ENCODE results near the gene IFI27L2. TPM values are rescaled to one million over a fixed set of nuclear protein-coding genes. Genes with fewer than 3 reads are reported as not detected.

Gene IFI27L2
- total RNA-seq, 1 experiment from 2014 or later = 12.4 TPM

DNA sequence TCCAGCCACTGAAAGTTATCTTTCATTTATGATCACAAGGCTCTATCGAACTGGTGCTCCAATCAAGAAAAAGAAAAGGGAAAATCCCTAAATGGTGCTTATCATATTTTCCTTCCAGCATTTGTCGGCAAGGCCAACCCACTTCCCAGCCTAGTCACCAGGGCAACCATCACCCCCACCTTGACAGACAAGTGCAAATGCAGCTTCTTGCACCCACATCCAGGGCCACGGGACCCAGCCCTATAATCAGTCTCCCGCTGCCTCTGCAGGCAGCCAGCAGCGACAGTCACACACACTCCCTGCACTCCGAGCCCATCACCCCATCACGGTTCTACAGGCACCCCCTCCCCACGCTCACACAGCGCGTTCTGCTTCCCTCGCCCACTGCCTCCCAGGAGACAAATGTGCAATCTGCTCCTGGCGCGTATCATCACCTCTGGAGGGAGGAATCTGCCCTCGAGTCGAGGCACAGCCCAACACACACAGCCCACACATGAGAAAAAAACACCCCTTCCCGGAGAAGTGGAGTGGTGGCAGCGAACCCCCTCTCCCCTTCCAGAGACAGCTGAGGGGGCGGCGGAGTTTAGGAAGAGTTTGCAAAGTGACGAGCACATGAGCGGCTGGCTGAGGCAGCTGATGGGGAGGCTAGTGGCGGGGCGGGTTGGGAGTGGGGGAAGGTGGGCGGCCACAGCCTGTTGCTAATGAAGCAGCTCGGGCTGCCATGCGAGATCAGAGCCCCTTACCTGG, 35.5 kb upstream of the IFI27L2 start:
- H3K4me3 ChIP-seq (ENCODE audit: low read depth, low read length, poor library complexity, severe bottlenecking) = no peak overlapping the region
- peaks cover 5% of the 10 kb centered on the region for H3K4me1 ChIP-seq (ENCODE audit: insufficient read depth, low read length, poor library complexity, severe bottlenecking)
- intact Hi-C loops (cut with micrococcal nuclease; ENCODE audit: unreplicated experiment) = no loop called here
- POLR2A ChIA-PET (ENCODE audit: low non-redundant PET) = no interaction called here
- H3K36me3 ChIP-seq (ENCODE audit: insufficient read depth, low read length, poor library complexity, severe bottlenecking) = no peaks in the 10 kb centered on the region
- no peaks in the 10 kb centered on the region for H3K27me3 ChIP-seq (replicated peaks; ENCODE audit: insufficient read depth, low read depth, low read length, poor library complexity)
- H3K9me3 ChIP-seq (ENCODE audit: low read depth, low read length, poor library complexity, severe bottlenecking) = no peaks in the 10 kb centered on the region
- no TSS peak for BruUV-seq (replicated peaks)
- CTCF ChIA-PET = no interaction called here
- DNase-seq (ENCODE audit: low spot score) = no peak
- TF ChIP-seq EZH2 (IDR thresholded peaks at IDR 0.05; ENCODE audit: borderline replicate concordance, low read depth, low read length, poor library complexity, severe bottlenecking) = no peak
- no peak for TF ChIP-seq CTCF (conservative IDR thresholded peaks at IDR 0.05; ENCODE audit: low read depth, low read length)
- H3K27ac ChIP-seq (ENCODE audit: low read depth, low read length, poor library complexity, severe bottlenecking) = no peak overlapping the region

DNA sequence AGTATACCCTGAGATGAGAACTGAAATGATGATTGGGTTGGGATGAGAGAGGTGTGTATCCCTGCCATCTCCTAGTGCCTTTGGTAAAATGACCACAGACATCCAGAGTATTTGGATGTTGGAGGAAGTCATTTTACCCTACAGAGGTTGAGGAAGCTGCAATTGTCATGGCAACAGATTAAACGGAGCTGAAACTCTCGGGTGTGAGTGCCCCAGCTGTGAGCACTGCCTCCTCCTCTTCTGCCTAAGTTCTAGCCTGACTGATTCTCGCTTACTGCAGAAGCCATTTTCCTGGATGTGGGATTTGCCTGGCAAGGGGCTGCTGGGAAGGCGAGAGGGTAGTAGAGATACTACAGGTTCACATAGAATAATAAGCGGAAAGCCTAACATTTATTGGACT, 34.4 kb upstream of the IFI27L2 start:
- H3K27me3 ChIP-seq (replicated peaks; ENCODE audit: insufficient read depth, low read depth, low read length, poor library complexity) = no peaks in the 10 kb centered on the region
- POLR2A ChIA-PET (ENCODE audit: low non-redundant PET) = no interaction called here
- intact Hi-C loops (cut with micrococcal nuclease; ENCODE audit: unreplicated experiment) = no loop called here
- H3K4me1 ChIP-seq (ENCODE audit: insufficient read depth, low read length, poor library complexity, severe bottlenecking) = peaks cover 5% of the 10 kb centered on the region
- no peaks in the 10 kb centered on the region for H3K9me3 ChIP-seq (ENCODE audit: low read depth, low read length, poor library complexity, severe bottlenecking)
- TF ChIP-seq EZH2 (IDR thresholded peaks at IDR 0.05; ENCODE audit: borderline replicate concordance, low read depth, low read length, poor library complexity, severe bottlenecking) (no peak), CTCF (conservative IDR thresholded peaks at IDR 0.05; ENCODE audit: low read depth, low read length) (no peak)
- H3K4me3 ChIP-seq (ENCODE audit: low read depth, low read length, poor library complexity, severe bottlenecking) = no peak overlapping the region
- no peak for DNase-seq (ENCODE audit: low spot score)
- BruUV-seq (replicated peaks) = no TSS peak
- no peaks in the 10 kb centered on the region for H3K36me3 ChIP-seq (ENCODE audit: insufficient read depth, low read length, poor library complexity, severe bottlenecking)
- CTCF ChIA-PET = no interaction called here
- no peak overlapping the region for H3K27ac ChIP-seq (ENCODE audit: low read depth, low read length, poor library complexity, severe bottlenecking)

DNA sequence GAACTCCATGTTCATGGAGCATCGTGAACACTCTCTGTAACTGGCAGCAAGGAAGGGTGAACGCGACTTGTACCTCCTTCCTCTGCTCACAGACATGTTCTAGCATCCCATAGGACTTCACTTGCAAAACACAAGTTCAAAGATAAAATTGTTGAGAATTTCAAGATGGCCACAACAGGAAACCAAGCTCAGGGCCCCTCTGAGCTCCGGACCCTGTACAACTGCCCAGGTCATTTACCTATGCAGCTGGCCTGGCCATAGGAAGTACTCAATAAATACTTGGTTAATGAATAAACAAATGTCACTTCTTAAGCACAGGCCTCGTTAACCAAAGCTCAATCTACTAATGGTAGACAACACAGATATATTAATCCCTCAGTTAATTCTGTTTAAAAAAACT, 33.1 kb upstream of the IFI27L2 start:
- DNase-seq (ENCODE audit: low spot score) = no peak
- ChIA-PET POLR2A (ENCODE audit: low non-redundant PET) (no interaction called here), CTCF (no interaction called here)
- intact Hi-C loops (cut with micrococcal nuclease; ENCODE audit: unreplicated experiment) = no loop called here
- peaks cover 5% of the 10 kb centered on the region for H3K4me1 ChIP-seq (ENCODE audit: insufficient read depth, low read length, poor library complexity, severe bottlenecking)
- H3K9me3 ChIP-seq (ENCODE audit: low read depth, low read length, poor library complexity, severe bottlenecking) = no peaks in the 10 kb centered on the region
- no TSS peak for BruUV-seq (replicated peaks)
- TF ChIP-seq EZH2 (IDR thresholded peaks at IDR 0.05; ENCODE audit: borderline replicate concordance, low read depth, low read length, poor library complexity, severe bottlenecking) = no peak
- TF ChIP-seq CTCF (conservative IDR thresholded peaks at IDR 0.05; ENCODE audit: low read depth, low read length) = no peak
- no peaks in the 10 kb centered on the region for H3K27me3 ChIP-seq (replicated peaks; ENCODE audit: insufficient read depth, low read depth, low read length, poor library complexity)
- H3K4me3 ChIP-seq (ENCODE audit: low read depth, low read length, poor library complexity, severe bottlenecking) = no peak overlapping the region
- H3K36me3 ChIP-seq (ENCODE audit: insufficient read depth, low read length, poor library complexity, severe bottlenecking) = no peaks in the 10 kb centered on the region
- no peak overlapping the region for H3K27ac ChIP-seq (ENCODE audit: low read depth, low read length, poor library complexity, severe bottlenecking)

Measured in A673 (cell line).